Measurements from ENCODE around the gene CCDC85A.

The CCDC85A gene

DNA sequence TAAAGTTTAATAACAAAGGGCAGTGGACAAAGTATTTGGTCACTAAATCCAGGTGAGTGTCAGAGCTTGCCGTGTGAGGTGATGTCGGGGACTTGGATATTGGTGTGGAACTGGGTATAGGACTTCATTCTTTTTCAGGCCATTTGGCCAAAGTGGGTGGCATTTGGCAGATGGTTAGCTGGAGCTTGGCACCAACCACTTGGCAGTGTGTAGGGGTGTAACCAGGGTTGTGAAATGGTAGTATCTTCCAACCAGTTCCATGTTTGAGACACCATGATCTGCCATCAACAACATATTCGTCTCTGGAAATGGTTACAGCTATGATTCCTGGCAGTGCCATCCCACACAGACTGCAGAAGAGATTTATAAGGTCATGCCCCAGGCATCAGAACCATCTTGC is 113.9 kb downstream of the CCDC85A start:
- Histone ChIP-seq H3K27me3 (ENCODE audit: control insufficient read depth, insufficient read depth, low read length) (no peaks in the 10 kb centered on the region), H3K27ac (ENCODE audit: low read depth, low read length) (no peak overlapping the region), H3K36me3 (ENCODE audit: control insufficient read depth, insufficient read depth, low read length) (no peaks in the 10 kb centered on the region), H3K4me1 (ENCODE audit: control insufficient read depth, insufficient read depth, low read length) (peaks cover 7% of the 10 kb centered on the region; the same call in 1 of the 2 replicates), H3K4me3 (ENCODE audit: low read depth, low read length) (no peak overlapping the region), H3K9me3 (ENCODE audit: control insufficient read depth, insufficient read depth, low read depth, low read length) (no peaks in the 10 kb centered on the region), H3K9ac (ENCODE audit: low read length) (no peak overlapping the region)

DNA sequence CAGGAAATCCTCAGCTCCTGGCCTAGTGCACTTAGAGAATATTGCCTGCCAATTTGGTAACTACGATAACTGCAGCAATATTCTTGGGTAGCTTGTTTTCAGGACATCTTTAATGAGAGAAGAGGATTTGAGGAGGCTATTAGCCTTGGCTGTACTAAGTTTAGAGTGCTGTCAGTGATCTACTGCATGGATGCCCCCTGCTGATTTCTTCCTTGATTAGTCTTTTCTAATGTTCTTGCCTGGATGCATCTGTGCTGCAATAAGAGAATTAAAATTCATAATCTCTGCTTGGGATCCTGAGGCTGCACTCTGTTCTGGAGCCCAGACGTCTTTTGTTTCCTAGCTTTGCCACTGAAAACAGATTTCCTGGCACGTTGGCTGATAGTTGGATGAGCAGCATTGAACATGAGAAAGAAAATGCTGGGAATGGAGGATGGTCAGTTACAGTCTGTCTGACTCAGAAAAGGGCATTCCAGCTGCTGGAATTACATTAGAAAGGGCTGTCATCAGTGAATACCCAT is 115.4 kb downstream of the CCDC85A start:
- H3K9ac ChIP-seq (ENCODE audit: low read length), result no peak overlapping the region
- peaks cover 7% of the 10 kb centered on the region; the same call in 1 of the 2 replicates for H3K4me1 ChIP-seq (ENCODE audit: control insufficient read depth, insufficient read depth, low read length)
- H3K27ac ChIP-seq (ENCODE audit: low read depth, low read length), result no peak overlapping the region
- H3K9me3 ChIP-seq (ENCODE audit: control insufficient read depth, insufficient read depth, low read depth, low read length), result no peaks in the 10 kb centered on the region
- H3K27me3 ChIP-seq (ENCODE audit: control insufficient read depth, insufficient read depth, low read length), result no peaks in the 10 kb centered on the region
- no peak overlapping the region for H3K4me3 ChIP-seq (ENCODE audit: low read depth, low read length)
- H3K36me3 ChIP-seq (ENCODE audit: control insufficient read depth, insufficient read depth, low read length), result no peaks in the 10 kb centered on the region

DNA sequence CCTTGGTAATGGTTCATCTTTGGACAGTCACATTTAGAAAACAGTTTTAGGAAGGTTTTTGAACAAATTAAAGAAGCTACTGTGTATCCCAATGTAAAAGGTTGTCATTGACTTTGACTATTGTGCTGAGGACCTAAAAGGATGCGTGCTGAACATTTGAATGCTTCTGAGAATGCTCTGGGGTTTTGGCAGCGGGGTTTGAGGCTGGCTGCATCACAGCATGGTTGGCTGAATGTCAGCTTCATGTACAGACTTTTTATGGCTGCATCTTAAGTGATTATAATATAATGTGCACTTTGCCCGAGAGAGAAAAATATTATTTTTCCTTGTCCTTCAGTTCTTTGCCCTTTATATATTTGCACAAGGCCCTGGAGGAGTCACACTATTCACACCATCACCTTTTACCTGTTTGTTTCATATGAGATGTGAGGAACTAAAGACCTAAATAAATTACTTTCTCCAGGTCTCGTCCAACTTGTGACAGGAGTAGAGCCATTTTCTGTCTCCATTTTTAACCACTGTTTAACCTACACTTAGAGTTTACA is 125.9 kb downstream of the CCDC85A start:
- no peak overlapping the region for H3K9ac ChIP-seq (ENCODE audit: low read length)
- H3K36me3 ChIP-seq (ENCODE audit: control insufficient read depth, insufficient read depth, low read length), result no peaks in the 10 kb centered on the region
- H3K9me3 ChIP-seq (ENCODE audit: control insufficient read depth, insufficient read depth, low read depth, low read length), result no peaks in the 10 kb centered on the region
- H3K4me3 ChIP-seq (ENCODE audit: low read depth, low read length), result no peak overlapping the region
- no peaks in the 10 kb centered on the region for H3K4me1 ChIP-seq (ENCODE audit: control insufficient read depth, insufficient read depth, low read length)
- H3K27me3 ChIP-seq (ENCODE audit: control insufficient read depth, insufficient read depth, low read length), result no peaks in the 10 kb centered on the region
- no peak overlapping the region for H3K27ac ChIP-seq (ENCODE audit: low read depth, low read length)

DNA sequence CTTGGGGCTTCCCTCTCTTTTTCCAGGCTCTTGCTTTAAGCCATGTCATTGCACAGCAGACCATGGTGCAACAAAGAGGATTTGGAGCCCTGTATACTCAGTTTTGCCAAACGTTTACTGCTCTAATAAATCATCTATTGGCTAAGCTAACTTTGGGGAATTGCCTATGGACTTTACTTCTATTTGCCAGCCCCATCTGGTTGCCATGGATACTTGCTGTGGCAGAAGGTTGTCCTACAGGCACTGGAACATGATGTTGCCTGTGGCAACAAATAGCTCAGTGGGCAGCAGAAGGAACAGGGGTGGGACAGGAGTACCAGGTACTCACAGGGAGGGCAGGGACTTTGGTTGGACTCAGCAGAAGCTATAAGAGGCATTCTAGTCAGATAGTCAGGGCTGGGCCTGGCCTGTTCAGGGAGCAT is 129.7 kb downstream of the CCDC85A start:
- H3K9ac ChIP-seq (ENCODE audit: low read length), result no peak overlapping the region

DNA sequence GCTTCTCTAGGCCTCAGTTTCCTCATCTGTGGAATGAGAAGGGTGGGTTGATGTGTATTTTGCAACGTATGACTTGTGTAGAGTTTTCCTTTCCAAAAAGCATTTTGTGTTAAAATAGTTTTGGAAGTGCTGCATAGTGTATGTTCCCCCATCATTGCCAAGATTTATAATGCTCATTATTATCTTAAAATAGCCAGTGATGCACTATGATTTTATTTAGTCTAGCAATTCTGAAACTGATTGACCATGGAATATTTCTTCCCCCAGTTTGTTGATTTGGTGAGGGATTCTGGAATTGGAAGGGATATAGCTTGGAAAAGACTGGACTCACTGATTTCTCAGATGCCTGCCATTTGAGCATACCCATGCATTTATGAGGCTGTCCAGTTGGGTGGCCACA is 130.6 kb downstream of the CCDC85A start:
- Histone ChIP-seq H3K4me3 (ENCODE audit: low read depth, low read length) (no peak overlapping the region), H3K36me3 (ENCODE audit: control insufficient read depth, insufficient read depth, low read length) (no peaks in the 10 kb centered on the region), H3K9ac (ENCODE audit: low read length) (no peak overlapping the region), H3K27ac (ENCODE audit: low read depth, low read length) (no peak overlapping the region), H3K9me3 (ENCODE audit: control insufficient read depth, insufficient read depth, low read depth, low read length) (no peaks in the 10 kb centered on the region), H3K27me3 (ENCODE audit: control insufficient read depth, insufficient read depth, low read length) (no peaks in the 10 kb centered on the region; the same call in 1 of the 2 replicates), H3K4me1 (ENCODE audit: control insufficient read depth, insufficient read depth, low read length) (no peaks in the 10 kb centered on the region)

More for the DNA sequence above, 129.7 kb downstream of the CCDC85A start:
- no peak overlapping the region for H3K4me3 ChIP-seq (ENCODE audit: low read depth, low read length)
- no peaks in the 10 kb centered on the region for H3K27me3 ChIP-seq (ENCODE audit: control insufficient read depth, insufficient read depth, low read length)
- no peaks in the 10 kb centered on the region for H3K4me1 ChIP-seq (ENCODE audit: control insufficient read depth, insufficient read depth, low read length)
- H3K27ac ChIP-seq (ENCODE audit: low read depth, low read length), result no peak overlapping the region
- H3K36me3 ChIP-seq (ENCODE audit: control insufficient read depth, insufficient read depth, low read length), result no peaks in the 10 kb centered on the region
- no peaks in the 10 kb centered on the region for H3K9me3 ChIP-seq (ENCODE audit: control insufficient read depth, insufficient read depth, low read depth, low read length)

DNA sequence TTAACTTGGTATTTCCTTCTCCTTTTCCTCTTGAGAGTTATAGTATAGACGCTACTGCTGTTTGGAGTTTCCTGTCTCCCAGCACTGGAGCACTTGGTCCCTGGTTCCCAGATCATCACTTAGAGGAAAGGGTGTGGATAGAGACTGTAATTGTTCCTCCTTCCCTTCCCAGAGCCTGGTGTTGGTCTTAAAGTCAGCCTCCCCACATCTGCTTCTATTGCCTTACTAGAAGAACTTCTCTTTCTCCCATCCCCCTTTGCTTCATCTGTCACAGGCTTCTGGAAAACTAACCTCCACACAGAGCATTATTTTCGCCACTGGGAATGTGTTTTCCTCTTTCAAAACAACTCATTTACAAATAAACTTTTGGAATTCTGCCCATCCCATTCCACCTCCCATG is 131.0 kb downstream of the CCDC85A start:
- no peaks in the 10 kb centered on the region for H3K36me3 ChIP-seq (ENCODE audit: control insufficient read depth, insufficient read depth, low read length)
- no peak overlapping the region for H3K4me3 ChIP-seq (ENCODE audit: low read depth, low read length)
- no peaks in the 10 kb centered on the region for H3K9me3 ChIP-seq (ENCODE audit: control insufficient read depth, insufficient read depth, low read depth, low read length)
- H3K9ac ChIP-seq (ENCODE audit: low read length), result no peak overlapping the region
- H3K27ac ChIP-seq (ENCODE audit: low read depth, low read length), result no peak overlapping the region
- H3K4me1 ChIP-seq (ENCODE audit: control insufficient read depth, insufficient read depth, low read length), result no peaks in the 10 kb centered on the region
- H3K27me3 ChIP-seq (ENCODE audit: control insufficient read depth, insufficient read depth, low read length), result no peaks in the 10 kb centered on the region; the same call in 1 of the 2 replicates

DNA sequence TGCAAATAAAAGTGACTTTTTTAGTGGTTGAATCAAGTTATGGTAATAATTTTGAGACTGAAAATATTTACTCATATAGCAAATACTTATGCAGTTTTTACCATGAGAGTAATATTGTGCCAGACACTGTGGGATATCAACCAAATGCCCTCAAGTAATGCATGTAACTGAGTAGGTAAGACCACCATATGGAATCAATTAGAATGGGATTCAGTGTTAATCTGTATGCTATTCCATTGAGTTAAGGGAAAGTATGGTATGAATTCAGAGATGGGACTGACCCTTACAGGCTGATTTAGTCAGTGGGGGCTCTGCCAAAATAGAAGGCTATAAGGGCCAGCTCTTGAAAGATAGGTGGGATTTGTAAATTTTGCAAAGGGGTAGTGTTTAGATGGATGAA is 131.6 kb downstream of the CCDC85A start:
- Histone ChIP-seq H3K36me3 (ENCODE audit: control insufficient read depth, insufficient read depth, low read length) (no peaks in the 10 kb centered on the region), H3K4me1 (ENCODE audit: control insufficient read depth, insufficient read depth, low read length) (no peaks in the 10 kb centered on the region), H3K9ac (ENCODE audit: low read length) (no peak overlapping the region), H3K4me3 (ENCODE audit: low read depth, low read length) (no peak overlapping the region), H3K9me3 (ENCODE audit: control insufficient read depth, insufficient read depth, low read depth, low read length) (no peaks in the 10 kb centered on the region), H3K27ac (ENCODE audit: low read depth, low read length) (no peak overlapping the region), H3K27me3 (ENCODE audit: control insufficient read depth, insufficient read depth, low read length) (no peaks in the 10 kb centered on the region; the same call in 1 of the 2 replicates)

DNA sequence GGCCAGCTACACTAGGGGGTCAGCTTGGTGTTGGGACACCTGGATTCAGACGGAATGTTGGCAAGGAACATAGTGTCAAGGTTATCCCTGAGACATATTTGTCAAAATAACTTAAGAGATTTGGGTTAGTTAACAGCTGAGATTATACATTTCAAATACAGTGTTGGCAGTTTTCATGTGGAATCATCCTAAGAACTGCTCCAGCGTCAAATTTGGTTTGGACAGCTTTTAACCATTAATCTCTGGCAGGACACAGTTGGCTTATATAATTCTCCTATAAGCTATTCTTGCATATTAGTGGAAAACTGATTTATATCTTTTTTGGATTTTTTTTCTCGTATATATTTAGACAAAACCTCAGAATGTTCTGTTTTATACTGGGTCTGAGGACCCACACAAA is 132.2 kb downstream of the CCDC85A start:
- H3K4me3 ChIP-seq (ENCODE audit: low read depth, low read length), result no peak overlapping the region
- no peaks in the 10 kb centered on the region for H3K36me3 ChIP-seq (ENCODE audit: control insufficient read depth, insufficient read depth, low read length)
- H3K4me1 ChIP-seq (ENCODE audit: control insufficient read depth, insufficient read depth, low read length), result no peaks in the 10 kb centered on the region
- no peak overlapping the region for H3K9ac ChIP-seq (ENCODE audit: low read length)
- no peaks in the 10 kb centered on the region; the same call in 1 of the 2 replicates for H3K27me3 ChIP-seq (ENCODE audit: control insufficient read depth, insufficient read depth, low read length)
- no peak overlapping the region for H3K27ac ChIP-seq (ENCODE audit: low read depth, low read length)
- no peaks in the 10 kb centered on the region for H3K9me3 ChIP-seq (ENCODE audit: control insufficient read depth, insufficient read depth, low read depth, low read length)

DNA sequence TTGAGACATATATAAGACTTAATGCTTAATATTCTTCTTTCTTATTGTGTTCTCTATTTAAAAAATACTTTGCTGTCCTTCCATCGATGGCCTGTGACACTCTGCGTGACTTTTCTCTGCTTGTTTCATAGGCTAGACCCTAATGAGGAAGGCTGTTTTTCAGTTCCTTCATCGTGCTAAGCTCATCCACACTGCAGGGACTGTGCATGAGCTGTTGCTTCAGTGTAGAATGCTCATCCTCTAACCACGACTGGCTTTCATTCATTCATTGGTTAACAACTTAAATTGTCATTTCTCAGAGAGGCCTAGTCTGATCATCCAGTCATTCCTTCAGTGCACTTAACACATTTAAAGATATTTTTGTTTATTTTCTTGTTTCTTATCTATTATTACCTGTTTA is 134.4 kb downstream of the CCDC85A start:
- H3K9ac ChIP-seq (ENCODE audit: low read length), result no peak overlapping the region
- H3K27me3 ChIP-seq (ENCODE audit: control insufficient read depth, insufficient read depth, low read length), result no peaks in the 10 kb centered on the region; the same call in 1 of the 2 replicates
- no peak overlapping the region for H3K27ac ChIP-seq (ENCODE audit: low read depth, low read length)
- no peak overlapping the region for H3K4me3 ChIP-seq (ENCODE audit: low read depth, low read length)
- H3K9me3 ChIP-seq (ENCODE audit: control insufficient read depth, insufficient read depth, low read depth, low read length), result no peaks in the 10 kb centered on the region
- H3K4me1 ChIP-seq (ENCODE audit: control insufficient read depth, insufficient read depth, low read length), result no peaks in the 10 kb centered on the region
- no peaks in the 10 kb centered on the region for H3K36me3 ChIP-seq (ENCODE audit: control insufficient read depth, insufficient read depth, low read length)

DNA sequence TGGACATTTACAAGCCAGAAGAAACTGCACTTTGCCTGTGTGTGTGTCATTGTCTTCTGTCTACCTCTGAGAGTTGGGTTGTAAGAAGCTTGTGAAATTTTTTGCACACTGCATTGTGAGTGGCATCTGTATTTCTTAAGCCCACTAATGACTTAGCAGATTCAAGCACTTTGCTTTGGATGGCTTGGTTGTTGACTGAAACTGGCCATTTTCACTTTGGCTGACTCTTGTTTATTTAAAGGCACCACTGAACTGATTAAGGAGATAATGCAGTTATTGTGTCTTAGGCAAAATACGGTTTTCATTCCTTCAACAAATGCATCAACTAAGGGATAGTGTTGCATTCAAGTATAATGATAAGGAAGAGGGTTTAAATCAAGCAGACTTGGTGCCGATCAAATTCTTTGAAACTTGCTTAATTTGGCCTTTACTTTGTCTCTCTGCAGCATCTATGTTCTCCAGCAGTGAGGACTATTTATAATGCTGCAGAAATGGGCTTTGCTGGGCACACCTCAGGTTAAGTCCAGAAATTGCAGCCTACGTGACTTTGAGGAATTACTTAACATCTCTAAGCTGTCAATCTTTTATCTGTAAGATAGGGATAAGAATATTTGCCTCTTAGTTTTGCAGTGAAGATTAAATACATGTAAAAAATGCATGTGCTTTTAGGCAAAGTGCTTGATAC is 142.0 kb downstream of the CCDC85A start:
- Histone ChIP-seq H3K27me3 (ENCODE audit: control insufficient read depth, insufficient read depth, low read length) (no peaks in the 10 kb centered on the region), H3K4me3 (ENCODE audit: low read depth, low read length) (no peak overlapping the region), H3K9me3 (ENCODE audit: control insufficient read depth, insufficient read depth, low read depth, low read length) (no peaks in the 10 kb centered on the region), H3K27ac (ENCODE audit: low read depth, low read length) (no peak overlapping the region), H3K9ac (ENCODE audit: low read length) (no peak overlapping the region), H3K36me3 (ENCODE audit: control insufficient read depth, insufficient read depth, low read length) (no peaks in the 10 kb centered on the region), H3K4me1 (ENCODE audit: control insufficient read depth, insufficient read depth, low read length) (no peaks in the 10 kb centered on the region)

DNA sequence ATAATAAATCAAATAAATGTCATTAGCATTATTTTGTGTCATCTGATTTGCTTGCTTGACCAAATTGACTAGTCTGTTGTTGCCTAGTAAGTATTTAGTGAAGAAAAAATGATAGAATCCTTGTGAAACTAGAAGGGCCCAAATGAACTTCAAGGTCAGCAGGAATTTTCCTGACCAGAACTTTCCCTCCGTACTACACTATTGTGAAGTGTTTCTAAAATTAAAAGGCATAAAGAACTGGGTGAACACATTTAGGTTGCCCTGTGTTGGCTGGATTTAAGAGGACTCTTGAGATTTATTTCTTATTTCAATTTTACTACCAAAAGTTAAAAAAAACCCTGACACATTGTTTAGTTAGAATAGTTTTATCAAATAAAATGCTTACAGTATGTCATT is 142.6 kb downstream of the CCDC85A start:
- no peaks in the 10 kb centered on the region for H3K9me3 ChIP-seq (ENCODE audit: control insufficient read depth, insufficient read depth, low read depth, low read length)
- no peaks in the 10 kb centered on the region for H3K36me3 ChIP-seq (ENCODE audit: control insufficient read depth, insufficient read depth, low read length)

More for the DNA sequence above, 142.6 kb downstream of the CCDC85A start:
- Histone ChIP-seq H3K4me1 (ENCODE audit: control insufficient read depth, insufficient read depth, low read length) (no peaks in the 10 kb centered on the region), H3K27ac (ENCODE audit: low read depth, low read length) (no peak overlapping the region), H3K27me3 (ENCODE audit: control insufficient read depth, insufficient read depth, low read length) (no peaks in the 10 kb centered on the region), H3K4me3 (ENCODE audit: low read depth, low read length) (no peak overlapping the region), H3K9ac (ENCODE audit: low read length) (no peak overlapping the region)
